T-helper 17 cell (primary cell): ENCODE data around the gene KRT15. TPM values are rescaled to one million over a fixed set of nuclear protein-coding genes. Genes with fewer than 3 reads are reported as not detected.

ENCODE experiments used
- ATAC-seq: fragments of 150-1000 bp; cut with Tn5 transposase; 2 replicates; pipeline ENCODE4 v1.10.0; 2021; ENCODE audit warnings: mild to moderate bottlenecking, moderate library complexity
- DNase-seq, 3 donors: peaks; one replicate each; pipeline versions ENCODE4 v3.0.0 to v3.0.0-alpha.2; 2020 to 2021
- H3K9me3 ChIP-seq: one replicate; pipeline ENCODE4 v1.7.0; 2013; ENCODE audit warnings: low read length, mild to moderate bottlenecking; ENCODE audit not compliant: control insufficient read depth, poor library complexity, severe bottlenecking
- H3K27ac Mint-ChIP-seq: one replicate; pipeline ENCODE4 v1.8.0; 2022; ENCODE audit warnings: mild to moderate bottlenecking, moderate library complexity, mixed read lengths
- H3K27me3 Mint-ChIP-seq: one replicate; pipeline ENCODE4 v1.8.0; 2022; ENCODE audit warnings: mixed read lengths
- H3K36me3 Mint-ChIP-seq: one replicate; pipeline ENCODE4 v1.8.0; 2022; ENCODE audit warnings: low read depth, mixed read lengths
- H3K4me1 Mint-ChIP-seq: one replicate; pipeline ENCODE4 v1.8.0; 2022; ENCODE audit warnings: mild to moderate bottlenecking, mixed read lengths
- H3K4me3 Mint-ChIP-seq: one replicate; pipeline ENCODE4 v1.8.0; 2022; ENCODE audit warnings: mild to moderate bottlenecking, moderate library complexity, mixed read lengths
- total RNA-seq, 4 donors: library from RNA in 2 of 4; stranded (reverse) in 2 of 4; gene quantifications; one replicate each; pipeline ENCODE4 v1.2.3 and lab custom pipeline; 2022 to 2026

KRT15 gene
- total RNA-seq, 2 donors from 2014 or later, result not detected

GRCh38 chr17:41466988-41467387 is 51.7 kb downstream of the KRT15 start, which contains the start of gene KRT32:
Gene KRT32, minus strand, starts transcription at chr17:41467386. Its CDS starts 61 bp downstream, at chr17:41467325.
- Mint-ChIP-seq H3K4me3 (no peak within 1 kb of the TSS), H3K4me1 (no peaks in the 10 kb centered on the region), H3K27ac (no peak within 1 kb of the TSS), H3K27me3 (peaks cover 18% of the 10 kb centered on the region), H3K36me3 (no peaks in the 10 kb centered on the region)
- DNase-seq (no peak), ATAC-seq (no peak)
- H3K9me3 ChIP-seq, result no peaks in the 10 kb centered on the region

- H3K27ac Mint-ChIP-seq, result no peak overlapping the region
Measured at GRCh38 chr17:41464682-41465081, 54.0 kb downstream of the KRT15 start.

DNA sequence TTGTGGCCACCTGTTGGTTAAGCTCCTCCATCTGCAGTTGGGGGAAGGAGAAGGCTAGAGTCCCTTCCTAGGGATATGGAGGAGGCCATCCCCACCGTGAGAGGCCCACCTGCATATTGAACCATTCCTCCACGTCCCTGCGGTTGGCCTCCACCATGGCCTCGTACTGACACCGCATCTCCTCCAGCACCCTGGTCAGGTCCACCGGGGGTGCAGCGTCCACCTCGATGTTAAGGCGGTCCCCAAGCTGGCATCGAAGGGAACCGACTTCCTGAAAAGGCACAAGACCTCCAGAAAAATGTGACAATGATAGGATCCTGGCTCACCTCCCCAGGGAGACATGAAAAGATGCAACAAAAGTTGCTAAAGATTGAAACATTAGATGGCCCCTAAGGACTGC is 54.5 kb downstream of the KRT15 start:
- no peak overlapping the region for H3K27ac Mint-ChIP-seq
- DNase-seq (no peak), ATAC-seq (no peak)
- H3K27me3 Mint-ChIP-seq, result peaks cover 18% of the 10 kb centered on the region
- H3K4me3 Mint-ChIP-seq, result no peak overlapping the region
- H3K4me1 Mint-ChIP-seq, result peaks cover 2% of the 10 kb centered on the region
- H3K36me3 Mint-ChIP-seq, result no peaks in the 10 kb centered on the region
- no peaks in the 10 kb centered on the region for H3K9me3 ChIP-seq

More at GRCh38 chr17:41464682-41465081, 54.0 kb downstream of the KRT15 start:
- no peaks in the 10 kb centered on the region for H3K9me3 ChIP-seq
- ATAC-seq (no peak), DNase-seq (no peak)
- Mint-ChIP-seq H3K4me3 (no peak overlapping the region), H3K36me3 (no peaks in the 10 kb centered on the region), H3K27me3 (peaks cover 18% of the 10 kb centered on the region), H3K4me1 (peaks cover 2% of the 10 kb centered on the region)

DNA sequence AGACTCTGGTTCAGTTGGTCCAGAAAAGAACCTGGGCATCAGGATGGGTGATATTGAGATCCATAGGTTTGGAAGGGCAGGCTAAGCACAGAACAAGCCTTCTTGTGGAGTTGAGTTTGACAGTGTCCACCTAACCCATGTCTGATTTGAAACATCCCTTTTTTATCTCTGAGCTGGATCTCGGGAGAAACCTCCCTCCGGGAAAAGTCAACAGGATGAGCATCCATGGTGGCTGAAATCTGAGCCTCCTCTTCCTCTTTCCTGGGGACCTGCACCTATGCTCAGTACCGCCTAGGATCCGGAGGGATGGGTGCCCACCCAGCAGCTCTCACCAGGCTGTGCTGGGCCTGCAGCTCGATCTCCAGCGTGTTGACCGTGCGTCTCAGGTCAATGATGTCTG is 54.9 kb downstream of the KRT15 start:
- peaks cover 18% of the 10 kb centered on the region for H3K27me3 Mint-ChIP-seq
- H3K4me3 Mint-ChIP-seq, result no peak overlapping the region
- H3K9me3 ChIP-seq, result no peaks in the 10 kb centered on the region

More for the DNA sequence above, 54.9 kb downstream of the KRT15 start:
- ATAC-seq (no peak), DNase-seq (no peak)
- H3K27ac Mint-ChIP-seq, result no peak overlapping the region
- H3K4me1 Mint-ChIP-seq, result peaks cover 2% of the 10 kb centered on the region
- H3K36me3 Mint-ChIP-seq, result no peaks in the 10 kb centered on the region

Other genes starting within 250 kb of the KRT15 start
- gene KRTAP9-7, start 243.2 kb downstream of the KRT15 start, total RNA-seq, result not detected
- gene KRTAP29-1, start 216.0 kb downstream of the KRT15 start, total RNA-seq, result not detected
- under 1 TPM; 0.17 to 0.34 TPM for gene KRTAP16-1, start 209.6 kb downstream of the KRT15 start, total RNA-seq
- not detected for gene KRTAP17-1, start 203.2 kb downstream of the KRT15 start, total RNA-seq
- not detected for gene KRT33A, start 168.1 kb downstream of the KRT15 start, total RNA-seq
- not detected for gene KRT33B, start 149.1 kb downstream of the KRT15 start, total RNA-seq
- gene KRT34, start 136.6 kb downstream of the KRT15 start, total RNA-seq, result not detected
- gene KRT31, start 121.3 kb downstream of the KRT15 start, total RNA-seq, result not detected
- not detected for gene KRT37, start 94.3 kb downstream of the KRT15 start, total RNA-seq
- not detected for gene KRT38, start 77.9 kb downstream of the KRT15 start, total RNA-seq
- not detected for gene KRT32, start 51.5 kb downstream of the KRT15 start, total RNA-seq
- gene KRT35, start 37.7 kb downstream of the KRT15 start, total RNA-seq, result not detected
- not detected for gene KRT36, start 29.0 kb downstream of the KRT15 start, total RNA-seq
- gene KRT13, start 13.3 kb downstream of the KRT15 start, total RNA-seq, result not detected
- not detected for gene KRT19, start 9.4 kb upstream of the KRT15 start, total RNA-seq
- not detected for gene KRT9, start 53.2 kb upstream of the KRT15 start, total RNA-seq
- not detected for gene KRT14, start 68.0 kb upstream of the KRT15 start, total RNA-seq
- not detected for gene KRT16, start 93.9 kb upstream of the KRT15 start, total RNA-seq
- gene KRT17, start 105.7 kb upstream of the KRT15 start, total RNA-seq, result not detected
- 1,000 to 10,000 TPM; 2,426 to 2,697 TPM for gene EIF1, start 170.0 kb upstream of the KRT15 start, total RNA-seq
- gene GAST, start 193.4 kb upstream of the KRT15 start, total RNA-seq, result not detected
- gene HAP1, start 215.8 kb upstream of the KRT15 start, total RNA-seq, result 1 to 10 TPM in 1 of 2 donors, under 1 TPM in 1; 0.15 to 1.3 TPM